ENCODE data around the gene SRF.

The SRF gene

GRCh38 chr6:43211955-43212354, 40.9 kb downstream of the SRF start:
- ATAC-seq (no peak), DNase-seq (ENCODE audit: low spot score in 2 of 2) (no peak)
- Mint-ChIP-seq H3K4me3 (no peak overlapping the region), H3K27ac (no peak overlapping the region), H3K36me3 (peaks cover 15% of the 10 kb centered on the region), H3K4me1 (no peaks in the 10 kb centered on the region), H3K9me3 (no peaks in the 10 kb centered on the region)

- H3K9me3 Mint-ChIP-seq = no peaks in the 10 kb centered on the region
- no peak overlapping the region for H3K27ac Mint-ChIP-seq
- ATAC-seq (no peak), DNase-seq (ENCODE audit: low spot score in 2 of 2) (no peak)
- peaks cover 30% of the 10 kb centered on the region for H3K36me3 Mint-ChIP-seq
- no peak overlapping the region for H3K4me3 Mint-ChIP-seq
- no peaks in the 10 kb centered on the region for H3K4me1 Mint-ChIP-seq
These were observed 42.4 kb downstream of the SRF start for GRCh38 chr6:43213431-43213830.

DNA sequence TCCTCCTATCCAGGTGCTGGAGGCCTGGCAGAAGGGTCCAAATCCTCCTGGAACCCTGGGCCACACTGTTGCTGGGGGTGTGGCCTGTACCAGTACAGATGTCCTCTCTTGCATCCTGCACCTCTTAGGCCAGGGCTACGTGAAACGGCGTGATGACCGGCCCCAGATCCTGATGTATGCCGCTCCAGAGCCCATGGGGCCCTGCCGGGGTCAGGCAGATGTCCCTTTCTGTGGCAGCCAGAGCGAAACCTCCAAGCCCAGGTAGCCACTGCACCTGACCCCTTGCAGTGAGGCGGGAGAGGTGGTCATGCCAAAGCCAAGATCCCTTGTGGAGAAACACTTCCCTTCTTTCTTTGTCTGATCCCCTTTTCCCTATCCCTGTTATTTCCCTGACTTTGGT, 44.0 kb downstream of the SRF start:
- Mint-ChIP-seq H3K4me3 (no peak overlapping the region), H3K27ac (peak overlapping the region; percentile 34)

GRCh38 chr6:43216200-43216599, 45.1 kb downstream of the SRF start:
- no peaks in the 10 kb centered on the region for H3K9me3 Mint-ChIP-seq
- peaks cover 9% of the 10 kb centered on the region for H3K4me1 Mint-ChIP-seq
- peak; percentile 17 for ATAC-seq
- H3K27ac Mint-ChIP-seq = peak overlapping the region; percentile 34
- DNase-seq (ENCODE audit: low spot score in 2 of 2) = no peak
- H3K4me3 Mint-ChIP-seq = no peak overlapping the region
- peaks cover 35% of the 10 kb centered on the region for H3K36me3 Mint-ChIP-seq

More for the DNA sequence above, 44.0 kb downstream of the SRF start:
- Mint-ChIP-seq H3K36me3 (peaks cover 33% of the 10 kb centered on the region), H3K4me1 (peaks cover 5% of the 10 kb centered on the region), H3K9me3 (no peaks in the 10 kb centered on the region)
- ATAC-seq (no peak), DNase-seq (ENCODE audit: low spot score in 2 of 2) (no peak)

- Mint-ChIP-seq H3K27ac (no peak overlapping the region), H3K9me3 (no peaks in the 10 kb centered on the region), H3K4me1 (peaks cover 18% of the 10 kb centered on the region), H3K4me3 (no peak overlapping the region), H3K36me3 (peaks cover 45% of the 10 kb centered on the region)
- no peak for DNase-seq (ENCODE audit: low spot score in 2 of 2)
- ATAC-seq = no peak
These were observed 46.3 kb downstream of the SRF start for GRCh38 chr6:43217351-43217750.

GRCh38 chr6:43219119-43219518, 48.0 kb downstream of the SRF start:
- H3K4me3 Mint-ChIP-seq = no peak overlapping the region
- DNase-seq (ENCODE audit: low spot score in 2 of 2) = no peak
- no peak for ATAC-seq
- H3K27ac Mint-ChIP-seq = peak overlapping the region; percentile 46
- H3K4me1 Mint-ChIP-seq = peaks cover 34% of the 10 kb centered on the region
- H3K9me3 Mint-ChIP-seq = no peaks in the 10 kb centered on the region
- peaks cover 57% of the 10 kb centered on the region for H3K36me3 Mint-ChIP-seq

- Mint-ChIP-seq H3K4me3 (no peak overlapping the region), H3K36me3 (peaks cover 63% of the 10 kb centered on the region), H3K9me3 (no peaks in the 10 kb centered on the region), H3K4me1 (peaks cover 40% of the 10 kb centered on the region), H3K27ac (peak overlapping the region; percentile 46)
- DNase-seq (ENCODE audit: low spot score in 2 of 2) (no peak), ATAC-seq (no peak)
These were observed 48.7 kb downstream of the SRF start for GRCh38 chr6:43219814-43220213.

GRCh38 chr6:43220439-43220951, 49.4 kb downstream of the SRF start:
- DNase-seq (ENCODE audit: low spot score in 2 of 2) (no peak), ATAC-seq (no peak)
- Mint-ChIP-seq H3K4me1 (peaks cover 44% of the 10 kb centered on the region), H3K27ac (peak overlapping the region; percentile 85), H3K36me3 (peaks cover 68% of the 10 kb centered on the region), H3K9me3 (no peaks in the 10 kb centered on the region), H3K4me3 (no peak overlapping the region)

DNA sequence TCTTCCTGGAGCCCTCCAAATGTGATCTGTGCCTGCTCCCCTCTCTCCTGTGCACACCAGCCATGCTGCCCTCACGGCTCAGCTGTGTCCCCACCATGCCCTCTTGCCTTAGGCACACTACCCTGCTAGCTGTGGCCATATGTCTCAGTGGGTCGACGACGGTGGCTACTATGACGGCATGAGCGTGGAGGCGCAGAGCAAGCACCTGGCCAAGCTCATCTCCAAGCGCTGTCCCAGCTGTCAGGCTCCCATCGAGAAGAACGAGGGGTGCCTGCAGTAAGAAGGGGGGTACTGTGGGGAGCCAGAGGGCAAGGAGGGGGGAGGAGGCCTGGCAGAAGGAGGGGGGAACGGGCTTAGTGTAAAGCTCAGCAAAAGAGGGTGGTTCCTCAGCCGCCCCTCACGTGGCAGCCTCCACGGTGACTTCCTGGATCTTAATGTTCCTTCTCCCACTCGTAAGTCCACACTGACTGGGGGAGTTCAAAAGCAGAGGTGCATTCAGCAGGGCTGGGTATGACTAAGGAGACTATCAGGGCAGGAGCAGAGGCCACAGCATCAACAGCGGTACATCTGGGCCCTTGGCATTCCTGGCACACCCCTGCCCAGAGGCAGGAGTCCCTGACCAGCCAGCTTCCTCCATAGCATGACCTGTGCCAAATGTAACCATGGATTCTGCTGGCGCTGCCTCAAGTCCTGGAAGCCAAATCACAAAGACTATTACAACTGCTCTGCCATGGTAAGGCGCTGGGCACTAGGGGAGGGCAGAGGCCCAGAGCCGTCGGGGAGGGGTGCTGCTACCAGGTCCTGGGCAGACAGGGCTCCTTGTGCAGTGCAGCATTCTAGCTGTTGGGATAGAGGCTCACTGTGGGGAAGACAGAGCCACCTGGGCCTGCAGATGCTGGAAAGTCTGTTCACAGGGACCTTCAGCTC, 50.2 kb downstream of the SRF start:
- Mint-ChIP-seq H3K9me3 (no peaks in the 10 kb centered on the region), H3K4me3 (no peak overlapping the region), H3K27ac (peak overlapping the region; percentile 85), H3K4me1 (peaks cover 52% of the 10 kb centered on the region), H3K36me3 (peaks cover 70% of the 10 kb centered on the region)
- no peak for ATAC-seq
- DNase-seq (ENCODE audit: low spot score in 2 of 2) = no peak

GRCh38 chr6:43222418-43223059, 51.5 kb downstream of the SRF start:
- Mint-ChIP-seq H3K4me1 (peaks cover 58% of the 10 kb centered on the region), H3K9me3 (no peaks in the 10 kb centered on the region), H3K36me3 (peaks cover 58% of the 10 kb centered on the region), H3K27ac (peak overlapping the region; percentile 85), H3K4me3 (peak overlapping the region; percentile 67)
- ATAC-seq = no peak
- no peak for DNase-seq (ENCODE audit: low spot score in 2 of 2)

- DNase-seq (ENCODE audit: low spot score in 2 of 2) = no peak
- peaks cover 58% of the 10 kb centered on the region for H3K4me1 Mint-ChIP-seq
- no peaks in the 10 kb centered on the region for H3K9me3 Mint-ChIP-seq
- peak overlapping the region; percentile 67 for H3K4me3 Mint-ChIP-seq
- H3K36me3 Mint-ChIP-seq = peaks cover 52% of the 10 kb centered on the region
- no peak for ATAC-seq
- H3K27ac Mint-ChIP-seq = peak overlapping the region; percentile 98
These were observed 52.1 kb downstream of the SRF start for GRCh38 chr6:43223175-43223574.

DNA sequence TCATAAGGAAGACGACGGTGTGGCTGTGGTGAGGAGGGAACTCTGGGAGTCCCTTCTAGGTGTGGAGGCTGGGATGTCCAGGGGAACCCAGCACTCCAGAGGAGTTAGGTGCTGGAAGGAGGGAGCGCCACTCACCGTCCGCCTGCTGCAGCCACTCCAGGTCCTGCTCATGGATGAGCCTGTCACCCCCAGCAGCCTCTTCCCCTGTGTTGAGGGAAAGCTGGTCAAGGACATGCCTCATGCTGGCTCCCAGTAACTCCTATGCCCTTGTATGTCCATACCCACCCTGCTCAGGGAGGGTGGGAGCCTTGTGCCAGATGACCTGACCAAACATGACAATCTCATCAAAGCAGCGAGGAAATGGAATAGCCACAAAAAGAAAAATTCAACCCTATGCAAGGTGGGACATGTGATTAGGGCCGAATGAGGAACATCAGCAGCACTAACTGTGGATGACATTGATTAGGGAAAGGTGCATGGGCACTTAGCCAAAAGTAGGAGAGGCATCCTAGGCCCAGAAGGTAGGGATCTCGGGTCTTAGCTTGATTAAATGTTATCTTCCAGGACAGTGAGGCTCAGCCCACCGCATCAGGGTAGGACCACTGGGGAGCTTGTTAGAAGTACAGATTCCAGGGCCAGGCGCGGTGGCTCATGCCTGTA, 55.3 kb downstream of the SRF start:
- DNase-seq (ENCODE audit: low spot score in 2 of 2) = no peak
- Mint-ChIP-seq H3K4me1 (peaks cover 54% of the 10 kb centered on the region), H3K9me3 (no peaks in the 10 kb centered on the region), H3K27ac (peak overlapping the region; percentile 98), H3K4me3 (peak overlapping the region; percentile 7), H3K36me3 (peaks cover 42% of the 10 kb centered on the region)
- no peak for ATAC-seq

- DNase-seq (ENCODE audit: low spot score in 2 of 2) = peak; percentile 87 to 92
- peak within 1 kb of the TSS; percentile 93 for H3K27ac Mint-ChIP-seq
These were observed 58.1 kb downstream of the SRF start, which contains the start of gene DNPH1 for GRCh38 chr6:43228951-43229802. DNPH1 (minus strand) TSS chr6:43229481; CDS start chr6:43229456, 25 bp downstream.

GRCh38 chr6:43229803-43230620, 58.9 kb downstream of the SRF start:
- peaks cover 15% of the 10 kb centered on the region for H3K36me3 Mint-ChIP-seq
- peak overlapping the region; percentile 87 for H3K4me3 Mint-ChIP-seq
- no peaks in the 10 kb centered on the region for H3K9me3 Mint-ChIP-seq
- H3K4me1 Mint-ChIP-seq = peaks cover 25% of the 10 kb centered on the region
- ATAC-seq (no peak), DNase-seq (ENCODE audit: low spot score in 2 of 2) (no peak)
- peak overlapping the region; percentile 93 for H3K27ac Mint-ChIP-seq

More at GRCh38 chr6:43228951-43229802, 58.1 kb downstream of the SRF start, which contains the start of gene DNPH1:
- H3K4me3 Mint-ChIP-seq = peak within 1 kb of the TSS; percentile 87
- H3K9me3 Mint-ChIP-seq = no peaks in the 10 kb centered on the region
- peak; percentile 89 for ATAC-seq
- peaks cover 21% of the 10 kb centered on the region for H3K36me3 Mint-ChIP-seq
- peaks cover 30% of the 10 kb centered on the region for H3K4me1 Mint-ChIP-seq

All from stimulated activated effector memory CD8-positive, alpha-beta T cell treated with anti-CD3 and anti-CD28 coated beads, Interleukin-12 subunit alpha, Interleukin-12 subunit beta, amount 100 ng/mL, for 72 hours (primary cell).